Ovary (tissue), 3 donors: Measurements from ENCODE around the gene RPA3.

ENCODE experiments used
- POLR2A ChIP-seq: fragments of 450-650 bp; IDR thresholded peaks from one replicate; pipeline ENCODE4 v1.6.1; 2017; ENCODE audit warnings: antibody characterized with exemption, mild to moderate bottlenecking, moderate library complexity
- TF ChIP-seq, protein P1 (sequence below), 3 donors: fragments of 450-650 bp in 2 of 3; fragments of 200-600 bp in 1 of 3; IDR thresholded peaks; one replicate each; pipeline versions ENCODE4 v1.5.1 to v1.8.0; 2016 to 2022; ENCODE audit warnings: antibody characterized with exemption in 3 of 3, mild to moderate bottlenecking in 1 of 3
- donor health status: DM: no; HTN: no; CAD: no.

DNA sequence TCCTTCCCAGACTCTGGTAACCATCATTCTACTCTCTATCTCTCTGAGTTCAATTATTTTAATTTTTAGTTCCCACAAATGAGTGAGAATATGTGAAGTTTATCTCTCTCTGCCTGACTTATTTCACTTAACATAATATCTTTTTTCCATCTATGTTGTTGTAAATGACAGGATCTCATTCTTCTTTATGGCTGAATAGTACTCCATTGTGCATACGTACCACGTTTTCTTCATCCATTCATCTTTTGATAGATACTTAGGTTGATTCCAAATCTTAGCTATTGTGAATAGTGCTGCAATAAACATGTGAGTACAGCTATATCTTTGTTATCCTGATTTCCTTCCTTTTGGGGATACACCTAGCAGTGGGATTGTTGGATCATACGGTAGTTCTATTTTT lies 23.9 kb downstream of the RPA3 start:
- TF ChIP-seq, protein P1, sequence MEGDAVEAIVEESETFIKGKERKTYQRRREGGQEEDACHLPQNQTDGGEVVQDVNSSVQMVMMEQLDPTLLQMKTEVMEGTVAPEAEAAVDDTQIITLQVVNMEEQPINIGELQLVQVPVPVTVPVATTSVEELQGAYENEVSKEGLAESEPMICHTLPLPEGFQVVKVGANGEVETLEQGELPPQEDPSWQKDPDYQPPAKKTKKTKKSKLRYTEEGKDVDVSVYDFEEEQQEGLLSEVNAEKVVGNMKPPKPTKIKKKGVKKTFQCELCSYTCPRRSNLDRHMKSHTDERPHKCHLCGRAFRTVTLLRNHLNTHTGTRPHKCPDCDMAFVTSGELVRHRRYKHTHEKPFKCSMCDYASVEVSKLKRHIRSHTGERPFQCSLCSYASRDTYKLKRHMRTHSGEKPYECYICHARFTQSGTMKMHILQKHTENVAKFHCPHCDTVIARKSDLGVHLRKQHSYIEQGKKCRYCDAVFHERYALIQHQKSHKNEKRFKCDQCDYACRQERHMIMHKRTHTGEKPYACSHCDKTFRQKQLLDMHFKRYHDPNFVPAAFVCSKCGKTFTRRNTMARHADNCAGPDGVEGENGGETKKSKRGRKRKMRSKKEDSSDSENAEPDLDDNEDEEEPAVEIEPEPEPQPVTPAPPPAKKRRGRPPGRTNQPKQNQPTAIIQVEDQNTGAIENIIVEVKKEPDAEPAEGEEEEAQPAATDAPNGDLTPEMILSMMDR (IDR thresholded peaks at IDR 0.05) = no peak
- TF ChIP-seq POLR2A = no peak
